ENCODE data around the gene KRTAP10-2. TPM values are rescaled to one million over a fixed set of nuclear protein-coding genes. Genes with fewer than 3 reads are reported as not detected.
"Not testable (repeated sequence)": the region's sequence is repeated elsewhere in the genome, so short reads cannot be mapped to it uniquely, and the experiment has no call there.

Gene KRTAP10-2
- total RNA-seq, 4 donors from 2014 or later, result not detected

DNA sequence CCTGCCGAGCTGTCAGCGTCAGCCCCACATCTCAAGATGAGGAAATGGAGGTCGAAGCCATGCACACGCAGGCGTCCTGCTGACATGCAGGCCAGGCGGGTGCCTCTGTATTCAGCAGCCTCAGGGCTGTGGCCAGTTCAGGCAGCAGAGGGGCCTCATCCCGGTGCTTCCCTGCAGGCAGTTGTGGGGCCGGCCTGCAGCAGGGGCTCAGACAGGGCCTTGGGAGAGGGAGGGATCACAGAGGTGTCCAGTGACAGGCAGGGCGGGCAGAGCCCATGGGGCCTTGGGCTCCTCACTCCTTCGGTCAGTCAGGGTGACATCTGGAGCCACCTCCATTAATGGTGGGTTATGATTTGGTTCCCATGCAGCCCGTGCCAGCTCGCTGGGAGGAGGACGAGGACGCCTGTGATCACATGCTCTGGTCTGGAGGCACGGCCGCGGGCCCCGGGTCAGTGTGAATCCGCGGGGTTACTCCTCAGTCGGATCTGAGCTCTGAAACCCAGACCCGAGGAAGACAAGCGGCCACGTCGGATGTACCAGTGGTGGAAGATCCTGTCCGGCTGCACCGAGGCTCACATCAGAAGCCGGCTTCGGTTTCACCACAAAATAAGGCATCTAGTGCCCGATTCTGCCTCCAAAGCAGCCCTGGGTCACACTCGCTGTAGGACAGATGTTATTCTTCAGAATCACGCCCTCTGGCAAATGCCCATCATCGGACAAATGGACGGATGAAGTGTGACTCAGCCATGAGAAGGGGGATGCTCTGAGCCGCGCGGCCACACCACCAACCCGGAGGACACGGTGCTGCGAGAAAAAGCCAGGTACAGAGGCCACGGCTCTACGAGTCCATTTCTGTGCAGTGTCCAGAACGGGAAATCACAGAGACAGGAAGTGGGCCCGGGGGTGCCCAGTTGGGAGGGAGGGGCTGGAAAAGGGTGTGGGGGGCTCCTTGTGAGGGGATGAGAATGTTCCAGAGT is 44.7 kb downstream of the KRTAP10-2 start:
- Histone ChIP-seq H3K4me3 (replicated peaks in 1 of 3) (no peak overlapping the region), H3K27ac (no peak overlapping the region), H3K27me3 (no peaks in the 10 kb centered on the region), H3K9me3 (no peaks in the 10 kb centered on the region), H3K4me1 (peaks cover 12 to 13% of the 10 kb centered on the region in 2 donors), H3K36me3 (no peaks in the 10 kb centered on the region)
- no peak for TF ChIP-seq POLR2A (IDR thresholded peaks at IDR 0.05)
- TF ChIP-seq, protein P1, sequence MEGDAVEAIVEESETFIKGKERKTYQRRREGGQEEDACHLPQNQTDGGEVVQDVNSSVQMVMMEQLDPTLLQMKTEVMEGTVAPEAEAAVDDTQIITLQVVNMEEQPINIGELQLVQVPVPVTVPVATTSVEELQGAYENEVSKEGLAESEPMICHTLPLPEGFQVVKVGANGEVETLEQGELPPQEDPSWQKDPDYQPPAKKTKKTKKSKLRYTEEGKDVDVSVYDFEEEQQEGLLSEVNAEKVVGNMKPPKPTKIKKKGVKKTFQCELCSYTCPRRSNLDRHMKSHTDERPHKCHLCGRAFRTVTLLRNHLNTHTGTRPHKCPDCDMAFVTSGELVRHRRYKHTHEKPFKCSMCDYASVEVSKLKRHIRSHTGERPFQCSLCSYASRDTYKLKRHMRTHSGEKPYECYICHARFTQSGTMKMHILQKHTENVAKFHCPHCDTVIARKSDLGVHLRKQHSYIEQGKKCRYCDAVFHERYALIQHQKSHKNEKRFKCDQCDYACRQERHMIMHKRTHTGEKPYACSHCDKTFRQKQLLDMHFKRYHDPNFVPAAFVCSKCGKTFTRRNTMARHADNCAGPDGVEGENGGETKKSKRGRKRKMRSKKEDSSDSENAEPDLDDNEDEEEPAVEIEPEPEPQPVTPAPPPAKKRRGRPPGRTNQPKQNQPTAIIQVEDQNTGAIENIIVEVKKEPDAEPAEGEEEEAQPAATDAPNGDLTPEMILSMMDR (IDR thresholded peaks at IDR 0.05), result no peak
- 86 to 93% methylated on average over 22 to 42 of the region's 44 CpGs for WGBS, 2 donors
- no peak for DNase-seq
- intact Hi-C loops (cut with DNase I), result no loop called here

DNA sequence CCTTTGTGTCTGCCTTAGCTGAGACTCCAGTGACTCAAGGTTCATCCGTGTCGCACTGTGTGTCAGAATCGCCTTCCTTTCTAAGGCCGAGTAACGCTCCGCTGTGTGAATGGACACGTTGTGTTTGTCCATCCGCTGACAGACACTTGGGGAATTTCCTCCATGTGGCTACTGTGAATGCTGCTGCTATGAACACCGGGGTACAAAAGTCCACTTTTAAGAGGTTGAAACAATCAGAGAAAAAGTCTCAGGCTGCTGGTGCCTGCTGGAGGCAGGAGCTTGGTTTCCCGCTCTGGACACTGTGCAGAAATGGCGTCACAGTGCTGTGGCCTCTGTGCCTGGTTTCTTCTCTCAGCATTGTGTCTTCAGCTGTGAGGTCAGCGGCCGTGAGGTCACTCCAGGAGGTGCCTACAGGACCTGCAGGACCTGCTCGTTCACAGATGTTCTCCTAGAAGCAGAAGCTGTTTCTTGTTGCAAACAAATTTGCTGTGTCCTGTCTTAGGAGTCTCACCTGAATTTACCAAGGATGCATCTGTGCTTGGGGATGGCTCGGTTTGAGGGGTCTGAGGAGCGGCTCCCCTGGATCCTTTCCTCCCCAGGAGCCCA is 45.5 kb downstream of the KRTAP10-2 start:
- no peak overlapping the region for H3K4me3 ChIP-seq (replicated peaks in 1 of 3)
- 85 to 87% methylated on average over 16 of the region's 16 CpGs for WGBS, 2 donors
- H3K4me1 ChIP-seq, result peaks cover 11 to 12% of the 10 kb centered on the region in 2 donors
- no peaks in the 10 kb centered on the region for H3K27me3 ChIP-seq
- intact Hi-C loops (cut with DNase I), result no loop called here
- no peaks in the 10 kb centered on the region for H3K36me3 ChIP-seq
- no peak for DNase-seq
- H3K27ac ChIP-seq, result no peak overlapping the region
- no peaks in the 10 kb centered on the region for H3K9me3 ChIP-seq
- TF ChIP-seq, protein P1 (IDR thresholded peaks at IDR 0.05), result no peak
- TF ChIP-seq POLR2A (IDR thresholded peaks at IDR 0.05), result no peak

DNA sequence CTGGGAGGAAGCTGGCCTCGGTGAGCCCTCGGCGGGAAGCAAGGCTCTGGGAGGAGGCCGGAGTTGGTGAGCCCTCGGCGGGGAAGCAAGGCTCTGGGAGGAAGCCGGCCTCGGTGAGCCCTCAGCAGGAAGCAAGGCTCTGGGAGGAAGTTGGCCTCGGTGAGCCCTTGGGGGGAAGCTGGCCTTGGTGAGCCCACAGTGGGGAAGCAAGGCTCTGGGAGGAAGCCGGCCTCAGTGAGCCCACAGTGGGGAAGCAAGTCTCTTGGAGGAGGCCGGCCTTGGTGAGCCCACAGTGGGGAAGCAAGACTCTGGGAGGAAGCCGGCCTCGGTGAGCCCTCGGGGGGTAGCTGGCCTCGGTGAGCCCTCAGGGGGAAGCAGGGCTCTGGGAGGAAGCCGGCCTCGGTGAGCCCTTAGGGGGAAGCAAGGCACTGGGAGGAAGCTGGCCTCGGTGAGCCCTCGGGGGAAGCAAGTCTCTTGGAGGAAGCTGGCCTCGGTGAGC is 47.4 kb downstream of the KRTAP10-2 start:
- H3K27me3 ChIP-seq, result no peaks in the 10 kb centered on the region
- H3K4me1 ChIP-seq, result peaks cover 0 to 2% of the 10 kb centered on the region in 2 donors
- no peaks in the 10 kb centered on the region for H3K9me3 ChIP-seq
- TF ChIP-seq, protein P1 (IDR thresholded peaks at IDR 0.05), result no peak
- TF ChIP-seq POLR2A (IDR thresholded peaks at IDR 0.05), result no peak
- 75 to 81% methylated on average over 20 of the region's 20 CpGs for WGBS, 2 donors
- no peak overlapping the region for H3K4me3 ChIP-seq (replicated peaks in 1 of 3)
- no peaks in the 10 kb centered on the region for H3K36me3 ChIP-seq
- no peak for DNase-seq
- H3K27ac ChIP-seq, result no peak overlapping the region
- intact Hi-C loops (cut with DNase I), result no loop called here

DNA sequence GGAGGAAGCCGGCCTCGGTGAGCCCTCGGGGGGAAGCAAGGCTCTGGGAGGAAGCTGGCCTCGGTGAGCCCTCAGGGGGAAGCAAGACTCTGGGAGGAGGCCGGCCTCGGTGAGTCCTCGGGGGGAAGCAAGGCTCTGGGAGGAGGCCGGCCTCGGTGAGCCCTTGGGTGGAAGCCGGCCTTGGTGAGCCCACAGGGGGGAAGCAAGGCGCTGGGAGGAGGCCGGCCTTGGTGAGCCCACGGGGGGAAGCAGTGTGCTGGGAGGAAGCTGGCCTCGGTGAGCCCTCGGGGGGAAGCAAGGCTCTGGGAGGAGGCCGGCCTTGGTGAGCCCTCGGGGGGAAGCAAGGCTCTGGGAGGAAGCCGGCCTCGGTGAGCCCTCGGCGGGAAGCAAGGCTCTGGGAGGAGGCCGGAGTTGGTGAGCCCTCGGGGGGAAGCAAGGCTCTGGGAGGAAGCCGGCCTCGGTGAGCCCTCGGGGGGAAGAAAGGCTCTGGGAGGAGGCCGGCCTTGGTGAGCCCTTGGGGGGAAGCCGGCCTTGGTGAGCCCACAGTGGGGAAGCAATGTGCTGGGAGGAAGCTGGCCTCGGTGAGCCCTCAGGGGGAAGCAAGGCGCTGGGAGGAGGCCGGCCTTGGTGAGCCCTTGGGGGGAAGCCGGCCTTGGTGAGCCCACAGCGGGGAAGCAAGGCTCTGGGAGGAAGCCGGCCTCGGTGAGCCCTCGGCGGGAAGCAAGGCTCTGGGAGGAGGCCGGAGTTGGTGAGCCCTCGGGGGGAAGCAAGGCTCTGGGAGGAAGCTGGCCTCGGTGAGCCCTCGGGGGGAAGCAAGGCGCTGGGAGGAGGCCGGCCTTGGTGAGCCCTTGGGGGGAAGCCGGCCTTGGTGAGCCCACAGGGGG is 48.1 kb downstream of the KRTAP10-2 start:
- WGBS, 2 donors, result 81 to 87% methylated on average over 44 of the region's 44 CpGs
- DNase-seq; H3K9me3 ChIP-seq; H3K4me3 ChIP-seq (replicated peaks in 1 of 3); H3K36me3 ChIP-seq; H3K4me1 ChIP-seq; H3K27me3 ChIP-seq; H3K27ac ChIP-seq; intact Hi-C loops (cut with DNase I): not testable (repeated sequence)
